ENCODE results near the gene ZXDC. TPM values are rescaled to one million over a fixed set of nuclear protein-coding genes. Genes with fewer than 3 reads are reported as not detected.

ZXDC gene
- total and polyA plus RNA-seq, 2 donors (not counting 1 experiment from before 2014, with no cell fraction given), result 38.9 to 70.9 TPM

- POLR2A ChIA-PET, result no interaction called here
- H2AFZ ChIP-seq (ENCODE audit: insufficient read depth, low read depth, low read length, poor library complexity, severe bottlenecking), result no peak overlapping the region
- ATAC-seq (ENCODE audit: low read depth) (no peak), DNase-seq (no peak)
- CTCF ChIA-PET, result no interaction called here
- H4K20me1 ChIP-seq (ENCODE audit: control insufficient read depth, insufficient read depth, low read length, poor library complexity, severe bottlenecking), result peaks cover 86% of the 10 kb centered on the region
- H3K9me3 Mint-ChIP-seq (ENCODE audit: insufficient read depth), result no peaks in the 10 kb centered on the region
- no peak overlapping the region for H3K4me2 ChIP-seq (replicated peaks; ENCODE audit: low read depth, low read length, poor library complexity, severe bottlenecking)
- peaks cover 24% of the 10 kb centered on the region for H3K4me1 Mint-ChIP-seq
- peaks cover 13 to 14% of the 10 kb centered on the region in 2 donors for H3K4me1 ChIP-seq (ENCODE audit: control insufficient read depth in 2 of 2, insufficient read depth in 2 of 2, low read length in 2 of 2)
- H3K4me3 Mint-ChIP-seq, result no peak overlapping the region
- no peaks in the 10 kb centered on the region for H3K9me3 ChIP-seq (ENCODE audit: control extremely low read depth in 1 of 3, control insufficient read depth in 2 of 3, insufficient read depth in 1 of 3, low read length in 2 of 3)
- H3K4me3 ChIP-seq (ENCODE audit: control extremely low read depth in 1 of 5, extremely low read depth in 1 of 5, insufficient read depth in 1 of 5, low read depth in 2 of 5, low read length in 4 of 5), result no peak overlapping the region
- H3K79me2 ChIP-seq (ENCODE audit: control insufficient read depth, insufficient read depth, low read length), result peaks cover 65% of the 10 kb centered on the region
- H3K9ac ChIP-seq (ENCODE audit: low read length), result no peak overlapping the region
- H3K27ac ChIP-seq (ENCODE audit: low read length in 2 of 2), result no peak overlapping the region
- H3K27me3 Mint-ChIP-seq, result no peaks in the 10 kb centered on the region
- H3K36me3 ChIP-seq (replicated peaks in 1 of 2; ENCODE audit: control extremely low read depth in 1 of 2, control insufficient read depth in 1 of 2, extremely low read depth in 1 of 2, insufficient read depth in 2 of 2, low read length in 1 of 2), result peaks cover 21 to 94% of the 10 kb centered on the region in 2 experiments
- no peak for TF ChIP-seq CTCF (IDR thresholded peaks at IDR 0.05)
- H3K27me3 ChIP-seq (replicated peaks in 1 of 4; ENCODE audit: control extremely low read depth in 1 of 4, control insufficient read depth in 3 of 4, insufficient read depth in 4 of 4, low read length in 3 of 4), result no peaks in the 10 kb centered on the region
- no peak overlapping the region for H3K27ac Mint-ChIP-seq
- 91% methylated on average over 13 of the region's 13 CpGs for WGBS (ENCODE audit: insufficient coverage)
- intact Hi-C loops (cut with micrococcal nuclease), result no loop called here
Measured at GRCh38 chr3:126468028-126468891, 7.4 kb downstream of the ZXDC start.

- Histone ChIP-seq H2AFZ (ENCODE audit: insufficient read depth, low read depth, low read length, poor library complexity, severe bottlenecking) (no peak overlapping the region), H3K4me1 (ENCODE audit: control insufficient read depth in 2 of 2, insufficient read depth in 2 of 2, low read length in 2 of 2) (peaks cover 7% of the 10 kb centered on the region in 2 donors), H3K4me2 (replicated peaks; ENCODE audit: low read depth, low read length, poor library complexity, severe bottlenecking) (no peak overlapping the region), H3K4me3 (ENCODE audit: control extremely low read depth in 1 of 5, extremely low read depth in 1 of 5, insufficient read depth in 1 of 5, low read depth in 2 of 5, low read length in 4 of 5) (no peak overlapping the region), H3K27me3 (replicated peaks in 1 of 4; ENCODE audit: control extremely low read depth in 1 of 4, control insufficient read depth in 3 of 4, insufficient read depth in 4 of 4, low read length in 3 of 4) (no peaks in the 10 kb centered on the region), H3K9me3 (ENCODE audit: control extremely low read depth in 1 of 3, control insufficient read depth in 2 of 3, insufficient read depth in 1 of 3, low read length in 2 of 3) (no peaks in the 10 kb centered on the region), H4K20me1 (ENCODE audit: control insufficient read depth, insufficient read depth, low read length, poor library complexity, severe bottlenecking) (peaks cover 83% of the 10 kb centered on the region), H3K9ac (ENCODE audit: low read length) (no peak overlapping the region), H3K27ac (ENCODE audit: low read length in 2 of 2) (no peak overlapping the region), H3K36me3 (replicated peaks in 1 of 2; ENCODE audit: control extremely low read depth in 1 of 2, control insufficient read depth in 1 of 2, extremely low read depth in 1 of 2, insufficient read depth in 2 of 2, low read length in 1 of 2) (peaks cover 21 to 89% of the 10 kb centered on the region in 2 experiments), H3K79me2 (ENCODE audit: control insufficient read depth, insufficient read depth, low read length) (peaks cover 59% of the 10 kb centered on the region)
- Mint-ChIP-seq H3K4me3 (no peak overlapping the region), H3K4me1 (peaks cover 17% of the 10 kb centered on the region), H3K27me3 (no peaks in the 10 kb centered on the region), H3K9me3 (ENCODE audit: insufficient read depth) (no peaks in the 10 kb centered on the region), H3K27ac (no peak overlapping the region)
- CTCF ChIA-PET, result no interaction called here
- intact Hi-C loops (cut with micrococcal nuclease), result no loop called here
- WGBS (ENCODE audit: insufficient coverage), result 81% methylated on average over 7 of the region's 8 CpGs
- ATAC-seq (ENCODE audit: low read depth) (no peak), DNase-seq (no peak)
- TF ChIP-seq CTCF (IDR thresholded peaks at IDR 0.05) (no peak), EZH2 (IDR thresholded peaks at IDR 0.05; ENCODE audit: borderline replicate concordance, insufficient read depth, low read depth, low read length, poor library complexity, severe bottlenecking) (no peak)
- POLR2A ChIA-PET, result no interaction called here
Measured at GRCh38 chr3:126467611-126467955, 8.1 kb downstream of the ZXDC start.
